Left colon (tissue), 2 donors: ENCODE results near the gene SLAMF1. TPM values are rescaled to one million over a fixed set of nuclear protein-coding genes. Genes with fewer than 3 reads are reported as not detected.
"Not testable (repeated sequence)": the region's sequence is repeated elsewhere in the genome, so short reads cannot be mapped to it uniquely, and the experiment has no call there.

Source experiments
- ATAC-seq: fragments of 200-7000 bp; cut with Tn5 transposase; one replicate; pipeline ENCODE4 v1.9.1; 2020; ENCODE audit warnings: mild to moderate bottlenecking, moderate library complexity
- DNase-seq, 2 donors: peaks; one replicate each; pipeline ENCODE4 v3.0.0-alpha.2; 2020
- intact Hi-C, 2 donors: fragments of 100-400 bp; cut with DNase I in 1 of 2; cut with micrococcal nuclease in 1 of 2; formaldehyde crosslinking; loops; one replicate each; pipeline versions ENCODE4 v1.11.2 to v1.14.0; 2022; cut with DNase I, micrococcal nuclease
- long read RNA-seq: library from polyadenylated mRNA; unstranded; transcript quantifications from one replicate; pipeline ENCODE4 v2.0.0, GENCODE V29; 2021
- total RNA-seq, 2 donors: library from RNA; stranded (reverse); fragmentation: NEBNext Ultra II Directional; extraction: Animal tissue kit (Norgen Biotek cat#: 25700); gene quantifications; one replicate each; pipeline ENCODE4 v1.2.1, GENCODE V29; 2021
- donor health status: DM: no; HTN: no; CAD: no.
- donor health status: DM: yes; HTN: yes; CAD: no.

The SLAMF1 gene
- 1 to 10 TPM in 1 of 2 donors, under 1 TPM in 1; 0.92 to 2.0 TPM for total RNA-seq
- long read RNA-seq = 0 reads

GRCh38 chr1:160646711-160647328, at the start of gene SLAMF1:
SLAMF1 (minus strand) TSS chr1:160647044; CDS start chr1:160646945, 99 bp downstream.
- ATAC-seq (no peak), DNase-seq (no peak)
- intact Hi-C loops = no loop called here

- ATAC-seq, intact Hi-C loops, DNase-seq: not testable (repeated sequence)
Observed at GRCh38 chr1:160692390-160692789, 45.5 kb upstream of the SLAMF1 start.

- intact Hi-C loops = no loop called here
- ATAC-seq (no peak), DNase-seq (no peak)
Observed at GRCh38 chr1:160685266-160685665, 38.4 kb upstream of the SLAMF1 start.

GRCh38 chr1:160682983-160683865, 36.4 kb upstream of the SLAMF1 start:
- intact Hi-C loops = no loop called here
- DNase-seq = no peak
- ATAC-seq = no peak

- ATAC-seq (no peak), DNase-seq (no peak)
- intact Hi-C loops = no loop called here
Observed at GRCh38 chr1:160681891-160682140, 35.0 kb upstream of the SLAMF1 start.

- intact Hi-C loops = no loop called here
- DNase-seq (peak; percentile 63 to 89), ATAC-seq (peak; percentile 95)
Observed at GRCh38 chr1:160681066-160681890, 34.4 kb upstream of the SLAMF1 start.

GRCh38 chr1:160680399-160680798, 33.6 kb upstream of the SLAMF1 start:
- ATAC-seq (no peak), DNase-seq (no peak)
- intact Hi-C loops = no loop called here

- DNase-seq (no peak), ATAC-seq (no peak)
- intact Hi-C loops = no loop called here
Observed at GRCh38 chr1:160679893-160680292, 33.0 kb upstream of the SLAMF1 start.

- DNase-seq (no peak), ATAC-seq (no peak)
- intact Hi-C loops = no loop called here
Observed at GRCh38 chr1:160676869-160677597, 30.2 kb upstream of the SLAMF1 start.

- DNase-seq = peak; percentile 64 to 85
- peak; percentile 85 for ATAC-seq
- intact Hi-C loops = no loop called here
Observed at GRCh38 chr1:160675641-160676410, 29.0 kb upstream of the SLAMF1 start.

- intact Hi-C loops = no loop called here
- ATAC-seq = peak; percentile 12
Observed at GRCh38 chr1:160674415-160674814, 27.6 kb upstream of the SLAMF1 start.

GRCh38 chr1:160672789-160673695, 26.2 kb upstream of the SLAMF1 start:
- intact Hi-C loops = no loop called here
- DNase-seq = no peak
- no peak for ATAC-seq

More at GRCh38 chr1:160674415-160674814, 27.6 kb upstream of the SLAMF1 start:
- peak; percentile 25 to 48 for DNase-seq

- no peak for DNase-seq
- intact Hi-C loops = no loop called here
Observed at GRCh38 chr1:160671603-160672517, 25.0 kb upstream of the SLAMF1 start.

GRCh38 chr1:160670701-160671100, 23.9 kb upstream of the SLAMF1 start:
- ATAC-seq = no peak
- no peak for DNase-seq
- intact Hi-C loops = no loop called here

More at GRCh38 chr1:160671603-160672517, 25.0 kb upstream of the SLAMF1 start:
- no peak for ATAC-seq

- no peak for DNase-seq
- ATAC-seq = no peak
- intact Hi-C loops = no loop called here
Observed at GRCh38 chr1:160669802-160670201, 23.0 kb upstream of the SLAMF1 start.

- ATAC-seq = no peak
- intact Hi-C loops = no loop called here
- DNase-seq = no peak
Observed at GRCh38 chr1:160669276-160669675, 22.4 kb upstream of the SLAMF1 start.
